HepG2 (cell line): ENCODE results near the gene CELF4. TPM values are rescaled to one million over a fixed set of nuclear protein-coding genes. Genes with fewer than 3 reads are reported as not detected.

Experiments used
- ATAC-seq: fragments of 200-7000 bp; cut with Tn5 transposase; 3 replicates; pipeline ENCODE4 v1.9.1; 2020; ENCODE audit warnings: mild to moderate bottlenecking, moderate library complexity
- BruUV-seq: library from RNA; stranded (reverse); fragments of 400-500 nt; replicated peaks from 2 replicates; lab custom pipeline; 2021; lab: Mats Ljungman, UMichigan
- CTCF ChIA-PET: fragments of 300-600 bp; formaldehyde crosslinking; extraction: SDS; loops from one replicate; lab custom pipeline; 2021; ENCODE audit warnings: low total read pairs, inconsistent platforms, low intra/inter-chr PET ratio; lab: Yijun Ruan, JAX
- POLR2A ChIA-PET: fragments of 350-600 bp; sonication (Branson Sonifier 250); formaldehyde crosslinking; loops from one replicate; lab custom pipeline; 2020; ENCODE audit warnings: antibody characterized with exemption, inconsistent platforms; lab: Yijun Ruan, JAX
- DNase-seq: peaks from one replicate; pipeline ENCODE4 v3.0.0-alpha.2; 2015; ENCODE audit warnings: low spot score
- FAIRE-seq: peaks from 3 replicates; lab custom pipeline; 2011; peaks lifted over from hg19 to GRCh38; lab: Jason Lieb, UNC
- H2AFZ ChIP-seq: one replicate; pipeline ENCODE4 v1.6.1; 2011; ENCODE audit warnings: low read length, inconsistent platforms
- H3K27ac ChIP-seq: fragments of 300-600 bp; 3 replicates; pipeline ENCODE4 v1.8.0; 2011; ENCODE audit warnings: mixed run types, mild to moderate bottlenecking, mixed read lengths, low read length, inconsistent platforms; ENCODE audit not compliant: insufficient read depth; ENCODE audit errors: extremely low read length
- H3K27me3 ChIP-seq, 2 experiments: fragments of 200-600 bp in 1 of 2; 2 replicates in 1 of 2; 3 replicates in 1 of 2; pipeline versions ENCODE4 v1.6.0 to v1.8.0; 2011; ENCODE audit warnings: low read length in 2 of 2, mild to moderate bottlenecking in 2 of 2, moderate library complexity in 2 of 2, inconsistent platforms in 1 of 2; ENCODE audit not compliant: insufficient read depth in 2 of 2, control insufficient read depth in 1 of 2
- H3K36me3 ChIP-seq, 2 experiments: fragments of 200-600 bp in 1 of 2; replicated peaks in 1 of 2; 2 replicates in 1 of 2; 3 replicates in 1 of 2; pipeline versions ENCODE4 v1.5.1 to v1.8.0; 2011; ENCODE audit warnings: low read length in 2 of 2, inconsistent platforms in 1 of 2; ENCODE audit not compliant: insufficient read depth in 2 of 2, control insufficient read depth in 1 of 2
- H3K4me1 ChIP-seq: 2 replicates; pipeline ENCODE4 v1.5.1; 2012; ENCODE audit warnings: low read length, inconsistent platforms; ENCODE audit not compliant: insufficient read depth
- H3K4me2 ChIP-seq: 2 replicates; pipeline ENCODE4 v1.6.0; 2011; ENCODE audit warnings: low read depth, low read length, inconsistent platforms
- H3K4me3 ChIP-seq, 3 experiments: fragments of 200-600 bp in 1 of 3; sonication (generic), shearing (Covaris generic) in 1 of 3; replicated peaks in 1 of 3; 2 replicates each; pipeline ENCODE4 v1.5.1; 2011 to 2016; ENCODE audit warnings: low read length in 3 of 3, inconsistent platforms in 2 of 3, low read depth in 2 of 3, mild to moderate bottlenecking in 2 of 3, control low read depth in 1 of 3, mixed read lengths in 1 of 3; ENCODE audit not compliant: insufficient read depth in 1 of 3
- H3K79me2 ChIP-seq: one replicate; pipeline ENCODE4 v1.6.1; 2011; ENCODE audit warnings: low read length, inconsistent platforms; ENCODE audit not compliant: insufficient read depth
- H3K9ac ChIP-seq: 2 replicates; pipeline ENCODE4 v1.6.0; 2011; ENCODE audit warnings: mild to moderate bottlenecking, low read depth, low read length, inconsistent platforms; ENCODE audit not compliant: insufficient read depth
- H3K9me3 ChIP-seq: 2 replicates; pipeline ENCODE4 v1.5.1; 2012; ENCODE audit warnings: mild to moderate bottlenecking, low read length
- H4K20me1 ChIP-seq: 2 replicates; pipeline ENCODE4 v1.6.0; 2011; ENCODE audit warnings: inconsistent platforms, mild to moderate bottlenecking, low read length, moderate library complexity; ENCODE audit not compliant: insufficient read depth
- CREBL2 ChIP-seq: sonication (generic); formaldehyde crosslinking; IDR thresholded peaks from 2 replicates; pipeline ENCODE4 v1.8.1; 2023; ENCODE audit warnings: missing genetic modification reagents, mild to moderate bottlenecking, borderline replicate concordance
- FOXP1 ChIP-seq, 2 experiments: fragments of 450-650 bp in 1 of 2; IDR thresholded peaks; 2 replicates each; pipeline ENCODE4 v1.6.1; 2017 to 2018; ENCODE audit warnings: antibody characterized with exemption in 1 of 2
- HNF1A ChIP-seq, 2 experiments: sonication (generic) in 1 of 2; formaldehyde crosslinking in 1 of 2; IDR thresholded peaks; 2 replicates each; pipeline versions ENCODE4 v1.4.0 to v1.6.1; 2016 to 2020; ENCODE audit warnings: borderline replicate concordance in 1 of 2, low read depth in 1 of 2, mild to moderate bottlenecking in 1 of 2, missing genetic modification reagents in 1 of 2
- IKZF4 ChIP-seq: sonication (generic); formaldehyde crosslinking; IDR thresholded peaks from 2 replicates; pipeline ENCODE4 v1.5.1; 2020; ENCODE audit warnings: borderline replicate concordance, mild to moderate bottlenecking, low read depth, missing genetic modification reagents; ENCODE audit errors: not compliant biosample characterization
- IRF9 ChIP-seq: sonication (generic); formaldehyde crosslinking; IDR thresholded peaks from 2 replicates; pipeline ENCODE4 v1.8.0; 2022; ENCODE audit warnings: missing genetic modification reagents, mild to moderate bottlenecking, borderline replicate concordance
- RARA ChIP-seq: IDR thresholded peaks from 2 replicates; pipeline ENCODE4 v1.6.1; 2016; ENCODE audit warnings: missing genetic modification reagents, missing compliant biosample characterization
- RBFOX2 ChIP-seq: fragments of 200-400 bp; formaldehyde crosslinking; IDR thresholded peaks from 2 replicates; pipeline ENCODE4 v1.6.1; 2017; ENCODE audit warnings: low read depth, mild to moderate bottlenecking, low read length
- RBM39 ChIP-seq: fragments of 200-400 bp; formaldehyde crosslinking; IDR thresholded peaks from one replicate; pipeline ENCODE4 v1.6.1; 2018; ENCODE audit warnings: antibody characterized with exemption, mild to moderate bottlenecking, low read depth, low read length; ENCODE audit not compliant: poor library complexity, severe bottlenecking
- SNAPC2 ChIP-seq: sonication (generic); formaldehyde crosslinking; IDR thresholded peaks from 2 replicates; pipeline ENCODE4 v1.8.1; 2022; ENCODE audit warnings: mild to moderate bottlenecking, missing genetic modification reagents
- TIGD3 ChIP-seq: sonication (generic); formaldehyde crosslinking; IDR thresholded peaks from 2 replicates; pipeline ENCODE4 v1.5.1; 2020; ENCODE audit warnings: mild to moderate bottlenecking, missing genetic modification reagents, borderline replicate concordance
- ZNF333 ChIP-seq: sonication (generic); formaldehyde crosslinking; IDR thresholded peaks from 2 replicates; pipeline ENCODE4 v1.4.0; 2020; ENCODE audit warnings: mild to moderate bottlenecking, missing genetic modification reagents, borderline replicate concordance
- ZNF441 ChIP-seq: sonication (generic); formaldehyde crosslinking; IDR thresholded peaks from 2 replicates; pipeline ENCODE4 v1.7.0; 2021; ENCODE audit warnings: missing genetic modification reagents, borderline replicate concordance
- WGBS: methylation state at CpG from one replicate; pipeline ENCODE4 v1.1.6; 2017; ENCODE audit warnings: low lambda C conversion rate; 5-methylcytosine and 5-hydroxymethylcytosine counted together
- in situ Hi-C: cut with HindIII; loops from 2 replicates; pipeline ENCODE4 v1.10.0; 2017; ENCODE audit warnings: low pct_unique_long_range_greater_than_20kb; ENCODE audit not compliant: extremely low pct_ligation_motif_present
- intact Hi-C: fragments of 100-400 bp; cut with micrococcal nuclease; formaldehyde crosslinking; loops from one replicate; pipeline ENCODE4 v1.10.0; 2022; ENCODE audit not compliant: unreplicated experiment
- polyA plus RNA-seq, 8 experiments: library from polyadenylated mRNA; depleted of rRNA in 3 of 8; stranded (reverse) in 7 of 8; unstranded in 1 of 8; fragments of >200 nt; fragmentation: Illumina TruSeq in 4 of 8; extraction: Trizol in 4 of 8; gene quantifications; 2 replicates each; pipeline versions ENCODE4 v1.2.1 to v1.2.3, GENCODE V29; 2011 to 2016; ENCODE audit warnings: low read depth in 4 of 8, missing spikeins in 1 of 8, mixed read lengths in 1 of 8; ENCODE audit not compliant: insufficient read depth in 1 of 8
- total RNA-seq, 5 experiments: library from RNA; depleted of rRNA; stranded (reverse); fragments of >200 nt; fragmentation: Illumina TruSeq; extraction: Trizol; gene quantifications; 2 replicates each; pipeline ENCODE4 v1.2.3, GENCODE V29; 2016; ENCODE audit warnings: low read depth in 1 of 5

The CELF4 gene
- total and polyA plus RNA-seq, 2 of the 13 experiments (the other 11 are each of a cell fraction or from before 2014, with no cell fraction given), result not detected

GRCh38 chr18:37285825-37286224 lies 279.8 kb downstream of the CELF4 start:
- ATAC-seq (no peak), FAIRE-seq (no peak), DNase-seq (no peak)
- Histone ChIP-seq H3K27ac (no peak overlapping the region), H3K36me3 (no peaks in the 10 kb centered on the region), H3K4me2 (no peak overlapping the region), H4K20me1 (no peaks in the 10 kb centered on the region), H3K79me2 (no peaks in the 10 kb centered on the region), H3K4me1 (no peaks in the 10 kb centered on the region), H2AFZ (no peak overlapping the region), H3K4me3 (no peak overlapping the region), H3K27me3 (peaks cover 1 to 11% of the 10 kb centered on the region in 2 experiments; a peak in 2 of 5 replicates), H3K9me3 (no peaks in the 10 kb centered on the region), H3K9ac (no peak overlapping the region)
- 34% methylated on average over 12 of the region's 12 CpGs for WGBS
- intact Hi-C loops (no loop called here), in situ Hi-C loops (no loop called here)
- CTCF ChIA-PET, result no interaction called here
- TF ChIP-seq ZNF333 (CRISPR knock-in tag), result no peak
- no peak for TF ChIP-seq IRF9 (CRISPR knock-in tag)
- no peak for TF ChIP-seq FOXP1 (IDR thresholded peaks at IDR 0.05)
- TF ChIP-seq FOXP1 (CRISPR knock-in tag; IDR thresholded peaks at IDR 0.05), result no peak
- no peak for TF ChIP-seq IKZF4 (CRISPR knock-in tag)
- TF ChIP-seq SNAPC2 (CRISPR knock-in tag), result no peak
- TF ChIP-seq RARA (CRISPR knock-in tag), result no peak
- TF ChIP-seq HNF1A (IDR thresholded peaks at IDR 0.05; ENCODE audit: low read depth), result no peak
- TF ChIP-seq HNF1A (CRISPR knock-in tag; IDR thresholded peaks at IDR 0.05; ENCODE audit: borderline replicate concordance), result no peak
- no peak for TF ChIP-seq RBM39
- no peak for TF ChIP-seq CREBL2 (CRISPR knock-in tag)
- no peak for TF ChIP-seq TIGD3 (CRISPR knock-in tag)
- no peak for TF ChIP-seq ZNF441
- TF ChIP-seq RBFOX2, result no peak
- no TSS peak for BruUV-seq
- POLR2A ChIA-PET, result no interaction called here
